H1 (cell line): ENCODE results near the gene GPALPP1. TPM values are rescaled to one million over a fixed set of nuclear protein-coding genes. Genes with fewer than 3 reads are reported as not detected.
"Not testable (repeated sequence)": the region's sequence is repeated elsewhere in the genome, so short reads cannot be mapped to it uniquely, and the experiment has no call there.

ENCODE experiments used
- CTCF ChIA-PET: fragments of 300-600 bp; sonication (Branson Sonifier 250); formaldehyde crosslinking; loops from one replicate; lab custom pipeline; 2021; ENCODE audit not compliant: partially characterized antibody; lab: Charles Lee
- POLR2A ChIA-PET: fragments of 300-600 bp; sonication (Branson Sonifier 250); formaldehyde crosslinking; loops from one replicate; lab custom pipeline; 2021; ENCODE audit warnings: inconsistent platforms; ENCODE audit not compliant: partially characterized antibody; lab: Charles Lee
- DNase-seq, 2 experiments: peaks; one replicate each; pipeline versions ENCODE4 v3.0.0 to v3.0.0-alpha.2; 2010 to 2022; ENCODE audit warnings: low spot score in 2 of 2, low read depth in 1 of 2, mixed read lengths in 1 of 2
- FAIRE-seq: peaks from 2 replicates; lab custom pipeline; 2011; peaks lifted over from hg19 to GRCh38; lab: Jason Lieb, UNC
- H2AFZ ChIP-seq: 2 replicates; pipeline ENCODE4 v1.8.1; 2012; ENCODE audit warnings: low read length, inconsistent platforms
- H2AK5ac ChIP-seq: 2 replicates; pipeline ENCODE4 v1.6.1; 2013; ENCODE audit warnings: low read depth, low read length
- H2BK120ac ChIP-seq: replicated peaks from 2 replicates; pipeline ENCODE3; 2013; ENCODE audit warnings: low read depth, low read length, inconsistent platforms
- H2BK12ac ChIP-seq: 2 replicates; pipeline ENCODE4 v1.6.1; 2013; ENCODE audit warnings: low read depth, low read length
- H2BK15ac ChIP-seq: 2 replicates; pipeline ENCODE4 v1.6.1; 2013; ENCODE audit warnings: low read length
- H2BK20ac ChIP-seq: 2 replicates; pipeline ENCODE4 v1.6.1; 2013; ENCODE audit warnings: low read length
- H2BK5ac ChIP-seq: 2 replicates; pipeline ENCODE4 v1.6.1; 2013; ENCODE audit warnings: low read depth, low read length
- H3K14ac ChIP-seq: 2 replicates; pipeline ENCODE4 v1.6.1; 2013; ENCODE audit warnings: inconsistent platforms; ENCODE audit not compliant: insufficient read length
- H3K18ac ChIP-seq: 2 replicates; pipeline ENCODE4 v1.6.1; 2013; ENCODE audit warnings: low read length; ENCODE audit errors: extremely low read depth
- H3K23ac ChIP-seq: 2 replicates; pipeline ENCODE4 v1.6.1; 2013; ENCODE audit warnings: inconsistent platforms; ENCODE audit not compliant: insufficient read length
- H3K23me2 ChIP-seq: 2 replicates; pipeline ENCODE4 v1.6.1; 2013; ENCODE audit warnings: low read depth, low read length
- H3K27ac ChIP-seq: 2 replicates; pipeline ENCODE4 v1.6.1; 2011; ENCODE audit warnings: low read depth, low read length, inconsistent platforms
- H3K27me3 ChIP-seq, 4 experiments: replicated peaks in 1 of 4; 1 replicate in 1 of 4; 2 replicates in 3 of 4; pipeline versions ENCODE4 v1.6.1 to v1.8.1; 2011 to 2013; ENCODE audit warnings: low read length in 3 of 4, mild to moderate bottlenecking in 3 of 4, inconsistent platforms in 2 of 4, mixed read lengths in 2 of 4, moderate library complexity in 1 of 4; ENCODE audit not compliant: control insufficient read depth in 3 of 4, insufficient read depth in 3 of 4; ENCODE audit errors: extremely low read depth in 1 of 4
- H3K36me3 ChIP-seq, 4 experiments: 2 replicates each; pipeline versions ENCODE4 v1.6.1 to v1.8.1; 2011 to 2013; ENCODE audit warnings: mild to moderate bottlenecking in 4 of 4, low read length in 3 of 4, moderate library complexity in 2 of 4, control low read depth in 1 of 4, inconsistent platforms in 1 of 4; ENCODE audit not compliant: insufficient read depth in 4 of 4, control insufficient read depth in 2 of 4
- H3K4ac ChIP-seq: replicated peaks from 2 replicates; pipeline ENCODE3; 2013; ENCODE audit warnings: low read length, low read depth, mixed read lengths, inconsistent platforms; ENCODE audit not compliant: insufficient read length
- H3K4me1 ChIP-seq, 4 experiments: replicated peaks in 1 of 4; 1 replicate in 1 of 4; 2 replicates in 3 of 4; pipeline versions ENCODE4 v1.6.1 to v1.8.1; 2011 to 2013; ENCODE audit warnings: low read length in 3 of 4, inconsistent platforms in 2 of 4, mixed read lengths in 1 of 4; ENCODE audit not compliant: insufficient read depth in 4 of 4, control insufficient read depth in 3 of 4
- H3K4me2 ChIP-seq, 2 experiments: 2 replicates each; pipeline versions ENCODE4 v1.6.1 to v1.8.1; 2011 to 2013; ENCODE audit warnings: low read depth in 2 of 2, low read length in 2 of 2, control low read depth in 1 of 2, inconsistent platforms in 1 of 2, mild to moderate bottlenecking in 1 of 2; ENCODE audit not compliant: insufficient read depth in 1 of 2
- H3K4me3 ChIP-seq, 4 experiments: fragments of 200-600, 300-600 bp in 1 of 4; sonication (generic), shearing (Covaris generic), sonication (Bioruptor Twin) in 1 of 4; 2 replicates each; pipeline versions ENCODE4 v1.5.1 to v1.8.1; 2011 to 2016; ENCODE audit warnings: low read length in 4 of 4, low read depth in 3 of 4, control low read depth in 2 of 4, inconsistent platforms in 2 of 4, mild to moderate bottlenecking in 2 of 4, mixed read lengths in 1 of 4, moderate library complexity in 1 of 4; ENCODE audit not compliant: insufficient read depth in 2 of 4; ENCODE audit errors: extremely low read depth in 1 of 4
- H3K56ac ChIP-seq: replicated peaks from 2 replicates; pipeline ENCODE3; 2013; ENCODE audit warnings: low read depth, mild to moderate bottlenecking, mixed read lengths, low read length, inconsistent platforms; ENCODE audit not compliant: insufficient read length
- H3K79me1 ChIP-seq: 2 replicates; pipeline ENCODE4 v1.6.1; 2013; ENCODE audit warnings: low read depth, low read length, control low read depth
- H3K79me2 ChIP-seq, 2 experiments: 2 replicates each; pipeline versions ENCODE4 v1.6.1 to v1.8.1; 2012 to 2013; ENCODE audit warnings: low read length in 2 of 2, mild to moderate bottlenecking in 2 of 2, inconsistent platforms in 1 of 2; ENCODE audit not compliant: insufficient read depth in 2 of 2, control insufficient read depth in 1 of 2
- H3K9ac ChIP-seq, 4 experiments: replicated peaks in 1 of 4; 1 replicate in 1 of 4; 2 replicates in 3 of 4; pipeline versions ENCODE4 v1.6.1 to v1.8.1; 2011 to 2013; ENCODE audit warnings: low read depth in 3 of 4, low read length in 3 of 4, control low read depth in 2 of 4, mild to moderate bottlenecking in 2 of 4, moderate library complexity in 2 of 4, inconsistent platforms in 1 of 4; ENCODE audit errors: extremely low read depth in 1 of 4
- H3K9me3 ChIP-seq, 2 experiments: 2 replicates each; pipeline versions ENCODE4 v1.6.1 to v1.8.1; 2012 to 2013; ENCODE audit warnings: mild to moderate bottlenecking in 2 of 2, moderate library complexity in 2 of 2, control low read depth in 1 of 2, inconsistent platforms in 1 of 2, low read depth in 1 of 2, low read length in 1 of 2, mixed read lengths in 1 of 2; ENCODE audit not compliant: insufficient read depth in 2 of 2
- H4K20me1 ChIP-seq, 2 experiments: replicated peaks in 1 of 2; 2 replicates each; pipeline versions ENCODE3 to v1.8.1; 2011 to 2013; ENCODE audit warnings: inconsistent platforms in 2 of 2, low read length in 2 of 2, mild to moderate bottlenecking in 1 of 2; ENCODE audit not compliant: insufficient read depth in 2 of 2, control insufficient read depth in 1 of 2
- H4K5ac ChIP-seq: 2 replicates; pipeline ENCODE4 v1.6.1; 2013; ENCODE audit warnings: low read length, low read depth, mixed read lengths, inconsistent platforms; ENCODE audit not compliant: insufficient read length
- H4K8ac ChIP-seq: 2 replicates; pipeline ENCODE4 v1.8.0; 2013; ENCODE audit warnings: mild to moderate bottlenecking, moderate library complexity, low read length, inconsistent platforms; ENCODE audit not compliant: insufficient read depth; ENCODE audit errors: extremely low read depth
- H4K91ac ChIP-seq: replicated peaks from 2 replicates; pipeline ENCODE3; 2013; ENCODE audit warnings: low read length, mixed read lengths, inconsistent platforms; ENCODE audit not compliant: insufficient read length
- whole genome bisulfite sequencing, 2 experiments: shearing (Covaris generic) in 1 of 2; methylation state at CpG; one replicate each; pipeline versions ENCODE4 v1.1.6 to v1.1.7; 2013 to 2015; ENCODE audit warnings: low lambda C conversion rate in 2 of 2, mixed read lengths in 2 of 2, inconsistent platforms in 1 of 2, low coverage in 1 of 2, missing lambda C conversion rate in 1 of 2; ENCODE audit not compliant: insufficient replicate concordance in 2 of 2, insufficient coverage in 1 of 2, insufficient read length in 1 of 2; ENCODE audit errors: extremely low coverage in 1 of 2, missing lambda C conversion rate in 1 of 2; 5-methylcytosine and 5-hydroxymethylcytosine counted together
- polyA plus RNA-seq, 7 experiments: library from polyadenylated mRNA; depleted of rRNA in 3 of 7; stranded (reverse) in 5 of 7; unstranded in 2 of 7; fragments of >200 nt in 5 of 7; fragments of 200-250 nt in 2 of 7; gene quantifications; 1 replicate in 5 of 7; 2 replicates in 1 of 7; 4 replicates in 1 of 7; pipeline versions ENCODE4 v1.2.1 to v1.2.3, GENCODE V29; 2011 to 2013; ENCODE audit warnings: missing spikeins in 2 of 7, mixed read lengths in 2 of 7
- total RNA-seq: library from RNA; stranded (reverse); fragmentation: NEBNext Ultra II Directional; extraction: Animal tissue kit (Norgen Biotek cat#: 25700); gene quantifications from 2 replicates; pipeline ENCODE4 v1.2.1, GENCODE V29; 2021

Gene GPALPP1
- total and polyA plus RNA-seq, 2 of the 8 experiments (the other 6 are each of a cell fraction or from before 2014, with no cell fraction given): 8.5 to 26.1 TPM

DNA sequence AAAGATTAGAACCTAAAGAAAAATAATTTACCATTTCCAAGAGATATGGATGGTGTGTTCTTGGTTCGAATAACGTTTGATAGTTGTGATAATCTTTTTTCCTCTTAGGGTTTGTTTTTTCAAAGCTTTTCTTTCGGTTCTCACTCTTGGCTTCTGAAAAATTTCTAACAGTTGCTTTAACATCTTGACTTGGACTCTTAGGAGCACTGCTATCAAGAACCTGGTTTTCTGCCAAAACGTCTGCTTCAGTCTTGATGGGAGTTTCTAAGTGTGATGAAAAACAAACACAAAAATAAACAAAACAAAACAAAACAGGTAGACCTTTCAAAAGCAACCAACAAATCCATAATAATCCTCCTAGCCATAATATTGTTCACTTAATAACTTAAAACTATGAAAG is 45.9 kb upstream of the GPALPP1 start:
- H4K91ac ChIP-seq, H3K79me2 ChIP-seq, H2AFZ ChIP-seq, H3K27ac ChIP-seq, H3K23me2 ChIP-seq, H2AK5ac ChIP-seq, DNase-seq, H3K4me1 ChIP-seq, H3K79me1 ChIP-seq, H3K14ac ChIP-seq, H3K4me3 ChIP-seq, H4K20me1 ChIP-seq, H4K5ac ChIP-seq, H4K8ac ChIP-seq, H3K18ac ChIP-seq, H3K4me2 ChIP-seq, H3K23ac ChIP-seq, H3K9ac ChIP-seq, H2BK5ac ChIP-seq, H3K27me3 ChIP-seq, FAIRE-seq, H3K4ac ChIP-seq, H2BK120ac ChIP-seq, H3K56ac ChIP-seq, H2BK12ac ChIP-seq, H3K9me3 ChIP-seq, H2BK15ac ChIP-seq, H2BK20ac ChIP-seq: not testable (repeated sequence)
- H3K36me3 ChIP-seq: peaks cover 0 to 13% (median 3%) of the 10 kb centered on the region in 4 experiments; a peak in 2 of 8 replicates
- POLR2A ChIA-PET: interaction anchor here (0.6 kb wide), 2 partner anchors 13 to 89 kb away, joined by 3 read pairs; no protein-coding TSS in a partner anchor
- WGBS, 2 experiments: 93% methylated on average over 4 of the region's 4 CpGs; no CpG with 5 or more reads in 1 of the 2 experiments
- CTCF ChIA-PET: interaction anchor here (0.7 to 1.3 kb wide), 4 partner anchors 13 to 224 kb away, joined by 3 read pairs; no protein-coding TSS in a partner anchor
